ENCODE data around the gene KCNQ2.

The KCNQ2 gene

DNA sequence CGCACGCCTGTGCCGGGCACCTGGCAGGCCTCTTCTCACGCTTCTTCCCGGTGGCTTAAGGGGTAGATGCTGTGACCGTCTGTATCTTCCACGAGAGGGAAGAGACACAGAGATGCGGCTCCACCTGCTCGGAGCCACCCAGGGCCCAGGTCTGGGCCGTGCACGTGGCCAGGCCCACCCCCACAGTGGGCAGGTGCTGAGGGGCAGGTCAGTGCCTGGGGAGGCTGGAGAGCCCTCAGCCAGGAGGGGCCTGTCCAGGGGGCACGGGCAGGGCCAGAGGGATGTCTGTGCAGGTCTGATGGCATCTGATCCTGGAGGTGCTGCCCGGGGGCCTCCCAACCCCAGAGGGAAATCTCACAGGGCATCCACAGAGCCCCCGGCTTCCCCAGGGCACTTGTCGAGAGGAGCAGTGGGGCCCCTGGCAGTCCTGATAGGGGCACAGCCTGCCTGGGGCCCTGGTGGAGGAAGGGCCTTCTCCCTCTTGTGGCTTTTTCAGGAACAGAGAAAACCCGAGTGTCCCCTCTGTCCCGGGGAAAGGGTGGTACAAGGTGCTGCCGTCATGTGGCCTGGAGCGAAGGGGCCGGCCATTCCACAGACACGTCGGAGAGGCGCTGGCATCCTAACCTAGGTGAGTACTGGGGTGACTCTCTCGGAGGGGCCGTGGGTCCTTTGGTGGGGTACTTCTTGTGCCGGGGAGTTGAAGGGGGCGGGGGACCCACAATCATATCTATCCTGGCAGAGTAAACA is 61.1 kb downstream of the KCNQ2 start:
- TF ChIP-seq ESRRG (CRISPR knock-in tag; IDR thresholded peaks at IDR 0.05) (no peak), TOX (CRISPR knock-in tag; IDR thresholded peaks at IDR 0.05; ENCODE audit: borderline replicate concordance) (no peak), BACH2 (CRISPR knock-in tag; IDR thresholded peaks at IDR 0.05; ENCODE audit: borderline replicate concordance) (no peak), OSR1 (CRISPR knock-in tag; IDR thresholded peaks at IDR 0.05) (no peak), ZFP30 (CRISPR knock-in tag; IDR thresholded peaks at IDR 0.05) (no peak), ARNTL (CRISPR knock-in tag; IDR thresholded peaks at IDR 0.05; ENCODE audit: borderline replicate concordance, low read depth) (no peak), GLIS3 (CRISPR knock-in tag; IDR thresholded peaks at IDR 0.05) (no peak), PPARA (CRISPR knock-in tag; IDR thresholded peaks at IDR 0.05; ENCODE audit: borderline replicate concordance) (no peak), ISL1 (CRISPR knock-in tag; IDR thresholded peaks at IDR 0.05) (no peak)
- TF ChIP-seq, protein P1, sequence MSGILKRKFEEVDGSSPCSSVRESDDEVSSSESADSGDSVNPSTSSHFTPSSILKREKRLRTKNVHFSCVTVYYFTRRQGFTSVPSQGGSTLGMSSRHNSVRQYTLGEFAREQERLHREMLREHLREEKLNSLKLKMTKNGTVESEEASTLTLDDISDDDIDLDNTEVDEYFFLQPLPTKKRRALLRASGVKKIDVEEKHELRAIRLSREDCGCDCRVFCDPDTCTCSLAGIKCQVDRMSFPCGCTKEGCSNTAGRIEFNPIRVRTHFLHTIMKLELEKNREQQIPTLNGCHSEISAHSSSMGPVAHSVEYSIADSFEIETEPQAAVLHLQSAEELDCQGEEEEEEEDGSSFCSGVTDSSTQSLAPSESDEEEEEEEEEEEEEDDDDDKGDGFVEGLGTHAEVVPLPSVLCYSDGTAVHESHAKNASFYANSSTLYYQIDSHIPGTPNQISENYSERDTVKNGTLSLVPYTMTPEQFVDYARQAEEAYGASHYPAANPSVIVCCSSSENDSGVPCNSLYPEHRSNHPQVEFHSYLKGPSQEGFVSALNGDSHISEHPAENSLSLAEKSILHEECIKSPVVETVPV (CRISPR knock-in tag; IDR thresholded peaks at IDR 0.05), result no peak

DNA sequence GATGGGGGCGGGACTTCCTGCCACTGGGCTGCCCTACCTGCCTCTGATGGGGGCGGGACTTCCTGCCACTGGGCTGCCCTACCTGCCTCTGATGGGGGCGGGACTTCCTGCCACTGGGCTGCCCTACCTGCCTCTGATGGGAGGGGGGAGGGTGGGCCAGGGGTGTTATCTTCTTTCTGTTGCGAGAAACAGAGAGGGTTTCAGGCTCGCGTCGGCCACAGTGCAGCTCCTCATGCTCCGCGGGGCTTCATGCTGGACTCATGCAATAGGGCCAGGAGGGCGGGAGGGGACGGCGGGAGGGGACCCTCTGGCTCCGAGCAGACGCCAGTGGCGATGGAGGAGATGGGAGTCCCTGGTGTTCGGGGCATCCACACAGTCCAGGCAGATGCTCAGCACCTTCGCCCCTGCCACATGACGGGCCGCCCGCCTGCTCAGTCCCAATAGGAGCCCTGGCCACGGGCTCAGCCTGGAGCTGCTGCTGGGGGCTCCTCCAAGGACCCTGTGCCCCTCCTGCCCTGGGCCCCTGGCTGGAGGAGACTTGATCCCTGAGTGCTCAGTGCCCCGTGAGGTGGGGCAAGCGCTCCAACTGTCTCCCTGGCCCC is 62.5 kb downstream of the KCNQ2 start:
- TF ChIP-seq, protein P2, sequence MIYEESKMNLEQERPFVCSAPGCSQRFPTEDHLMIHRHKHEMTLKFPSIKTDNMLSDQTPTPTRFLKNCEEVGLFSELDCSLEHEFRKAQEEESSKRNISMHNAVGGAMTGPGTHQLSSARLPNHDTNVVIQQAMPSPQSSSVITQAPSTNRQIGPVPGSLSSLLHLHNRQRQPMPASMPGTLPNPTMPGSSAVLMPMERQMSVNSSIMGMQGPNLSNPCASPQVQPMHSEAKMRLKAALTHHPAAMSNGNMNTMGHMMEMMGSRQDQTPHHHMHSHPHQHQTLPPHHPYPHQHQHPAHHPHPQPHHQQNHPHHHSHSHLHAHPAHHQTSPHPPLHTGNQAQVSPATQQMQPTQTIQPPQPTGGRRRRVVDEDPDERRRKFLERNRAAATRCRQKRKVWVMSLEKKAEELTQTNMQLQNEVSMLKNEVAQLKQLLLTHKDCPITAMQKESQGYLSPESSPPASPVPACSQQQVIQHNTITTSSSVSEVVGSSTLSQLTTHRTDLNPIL (CRISPR knock-in tag; IDR thresholded peaks at IDR 0.05; ENCODE audit: low read depth), result no peak
- no peak for TF ChIP-seq BACH2 (CRISPR knock-in tag; IDR thresholded peaks at IDR 0.05; ENCODE audit: borderline replicate concordance)
- no peak for TF ChIP-seq TCF4 (CRISPR knock-in tag; IDR thresholded peaks at IDR 0.05; ENCODE audit: borderline replicate concordance)
- no peak for TF ChIP-seq TOX (CRISPR knock-in tag; IDR thresholded peaks at IDR 0.05; ENCODE audit: borderline replicate concordance)
- no peak for TF ChIP-seq ZFP3 (CRISPR knock-in tag; IDR thresholded peaks at IDR 0.05)
- TF ChIP-seq PPARA (CRISPR knock-in tag; IDR thresholded peaks at IDR 0.05; ENCODE audit: borderline replicate concordance), result no peak
- TF ChIP-seq, protein P1 (CRISPR knock-in tag; IDR thresholded peaks at IDR 0.05), result no peak
- no peak for TF ChIP-seq ESRRG (CRISPR knock-in tag; IDR thresholded peaks at IDR 0.05)
- no peak for TF ChIP-seq RARB (CRISPR knock-in tag; IDR thresholded peaks at IDR 0.05)
- TF ChIP-seq ARNTL (CRISPR knock-in tag; IDR thresholded peaks at IDR 0.05; ENCODE audit: borderline replicate concordance, low read depth), result no peak
- TF ChIP-seq, protein P3, sequence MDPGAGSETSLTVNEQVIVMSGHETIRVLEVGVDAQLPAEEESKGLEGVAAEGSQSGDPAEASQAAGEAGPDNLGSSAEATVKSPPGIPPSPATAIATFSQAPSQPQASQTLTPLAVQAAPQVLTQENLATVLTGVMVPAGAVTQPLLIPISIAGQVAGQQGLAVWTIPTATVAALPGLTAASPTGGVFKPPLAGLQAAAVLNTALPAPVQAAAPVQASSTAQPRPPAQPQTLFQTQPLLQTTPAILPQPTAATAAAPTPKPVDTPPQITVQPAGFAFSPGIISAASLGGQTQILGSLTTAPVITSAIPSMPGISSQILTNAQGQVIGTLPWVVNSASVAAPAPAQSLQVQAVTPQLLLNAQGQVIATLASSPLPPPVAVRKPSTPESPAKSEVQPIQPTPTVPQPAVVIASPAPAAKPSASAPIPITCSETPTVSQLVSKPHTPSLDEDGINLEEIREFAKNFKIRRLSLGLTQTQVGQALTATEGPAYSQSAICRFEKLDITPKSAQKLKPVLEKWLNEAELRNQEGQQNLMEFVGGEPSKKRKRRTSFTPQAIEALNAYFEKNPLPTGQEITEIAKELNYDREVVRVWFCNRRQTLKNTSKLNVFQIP (CRISPR knock-in tag; IDR thresholded peaks at IDR 0.05; ENCODE audit: borderline replicate concordance, low read depth), result no peak
- TF ChIP-seq, protein P4, sequence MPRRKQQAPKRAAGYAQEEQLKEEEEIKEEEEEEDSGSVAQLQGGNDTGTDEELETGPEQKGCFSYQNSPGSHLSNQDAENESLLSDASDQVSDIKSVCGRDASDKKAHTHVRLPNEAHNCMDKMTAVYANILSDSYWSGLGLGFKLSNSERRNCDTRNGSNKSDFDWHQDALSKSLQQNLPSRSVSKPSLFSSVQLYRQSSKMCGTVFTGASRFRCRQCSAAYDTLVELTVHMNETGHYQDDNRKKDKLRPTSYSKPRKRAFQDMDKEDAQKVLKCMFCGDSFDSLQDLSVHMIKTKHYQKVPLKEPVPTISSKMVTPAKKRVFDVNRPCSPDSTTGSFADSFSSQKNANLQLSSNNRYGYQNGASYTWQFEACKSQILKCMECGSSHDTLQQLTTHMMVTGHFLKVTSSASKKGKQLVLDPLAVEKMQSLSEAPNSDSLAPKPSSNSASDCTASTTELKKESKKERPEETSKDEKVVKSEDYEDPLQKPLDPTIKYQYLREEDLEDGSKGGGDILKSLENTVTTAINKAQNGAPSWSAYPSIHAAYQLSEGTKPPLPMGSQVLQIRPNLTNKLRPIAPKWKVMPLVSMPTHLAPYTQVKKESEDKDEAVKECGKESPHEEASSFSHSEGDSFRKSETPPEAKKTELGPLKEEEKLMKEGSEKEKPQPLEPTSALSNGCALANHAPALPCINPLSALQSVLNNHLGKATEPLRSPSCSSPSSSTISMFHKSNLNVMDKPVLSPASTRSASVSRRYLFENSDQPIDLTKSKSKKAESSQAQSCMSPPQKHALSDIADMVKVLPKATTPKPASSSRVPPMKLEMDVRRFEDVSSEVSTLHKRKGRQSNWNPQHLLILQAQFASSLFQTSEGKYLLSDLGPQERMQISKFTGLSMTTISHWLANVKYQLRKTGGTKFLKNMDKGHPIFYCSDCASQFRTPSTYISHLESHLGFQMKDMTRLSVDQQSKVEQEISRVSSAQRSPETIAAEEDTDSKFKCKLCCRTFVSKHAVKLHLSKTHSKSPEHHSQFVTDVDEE (CRISPR knock-in tag; IDR thresholded peaks at IDR 0.05), result no peak
- no peak for TF ChIP-seq GLIS3 (CRISPR knock-in tag; IDR thresholded peaks at IDR 0.05)
- no peak for TF ChIP-seq ISL1 (CRISPR knock-in tag; IDR thresholded peaks at IDR 0.05)
- TF ChIP-seq SNAI2 (CRISPR knock-in tag; IDR thresholded peaks at IDR 0.05), result no peak
- ATAC-seq, result no peak

More for the DNA sequence above, 61.1 kb downstream of the KCNQ2 start:
- no peak for ATAC-seq

DNA sequence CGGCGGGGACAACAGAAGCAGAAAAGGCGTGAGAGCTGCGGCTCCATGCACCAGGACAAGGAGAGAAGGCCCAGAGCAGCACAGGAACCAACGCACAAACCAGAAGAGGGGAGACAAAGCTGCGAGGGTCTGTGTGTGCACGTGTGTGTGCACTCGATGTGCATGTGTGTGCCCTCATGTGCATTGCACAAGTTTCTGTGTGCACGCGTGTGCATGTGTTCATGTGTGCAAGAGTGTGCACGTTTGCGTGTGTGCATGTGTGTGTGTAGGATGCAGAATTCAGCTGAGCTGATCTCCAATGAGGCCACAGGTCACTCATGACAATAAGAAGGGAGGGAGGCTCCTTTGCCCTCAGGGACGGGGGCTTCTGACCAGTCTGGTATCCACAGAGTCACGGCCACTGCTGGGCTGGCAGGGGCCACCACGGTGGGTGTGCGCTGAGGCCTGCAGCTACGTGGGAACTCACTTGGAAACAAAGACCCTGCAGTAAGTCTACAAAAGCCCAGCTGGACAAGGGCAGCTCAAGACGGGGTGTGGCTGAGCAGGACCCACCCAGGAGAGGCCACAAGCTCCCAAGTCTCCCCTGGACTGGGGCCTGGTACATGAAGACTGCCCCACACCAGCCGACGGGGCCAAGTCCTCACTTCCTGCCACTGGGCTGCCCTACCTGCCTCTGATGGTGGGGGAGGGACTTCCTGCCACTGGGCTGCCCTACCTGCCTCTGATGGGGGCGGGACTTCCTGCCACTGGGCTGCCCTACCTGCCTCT is 63.2 kb downstream of the KCNQ2 start:
- no peak for ATAC-seq
- TF ChIP-seq, protein P4 (CRISPR knock-in tag; IDR thresholded peaks at IDR 0.05), result no peak
- TF ChIP-seq BACH2 (CRISPR knock-in tag; IDR thresholded peaks at IDR 0.05; ENCODE audit: borderline replicate concordance) (no peak), SNAI2 (CRISPR knock-in tag; IDR thresholded peaks at IDR 0.05) (no peak), TCF4 (CRISPR knock-in tag; IDR thresholded peaks at IDR 0.05; ENCODE audit: borderline replicate concordance) (no peak)
- TF ChIP-seq, protein P2 (CRISPR knock-in tag; IDR thresholded peaks at IDR 0.05; ENCODE audit: low read depth), result no peak
- TF ChIP-seq, protein P3 (CRISPR knock-in tag; IDR thresholded peaks at IDR 0.05; ENCODE audit: borderline replicate concordance, low read depth), result no peak

All from SK-N-SH treated with all-trans-retinoic acid at 6 μM for 48 hours (cell line).